Esophagus squamous epithelium (tissue), 5 donors: ENCODE results near the gene SNAPC3. TPM values are rescaled to one million over a fixed set of nuclear protein-coding genes. Genes with fewer than 3 reads are reported as not detected.

Source experiments
- DNase-seq: peaks from one replicate; lab custom pipeline; 2025; lab: John Stamatoyannopoulos, UW
- H3K27ac ChIP-seq, 4 donors: fragments of 200-600 bp; sonication (generic); one replicate each; pipeline ENCODE4 v1.5.1; 2016 to 2019; ENCODE audit warnings: mild to moderate bottlenecking in 1 of 4
- H3K27me3 ChIP-seq, 4 donors: fragments of 200-600 bp; sonication (generic); 1 replicate in 3 of 4; 2 replicates in 1 of 4; pipeline versions ENCODE4 v1.5.1 to v1.6.0; 2017 to 2021; ENCODE audit warnings: antibody characterized with exemption in 1 of 4
- H3K36me3 ChIP-seq, 3 donors: fragments of 200-600 bp; sonication (generic); one replicate each; pipeline ENCODE4 v1.5.1; 2016 to 2019
- H3K4me1 ChIP-seq, 3 donors: fragments of 200-600 bp; sonication (generic); one replicate each; pipeline ENCODE4 v1.5.1; 2017 to 2019
- H3K4me3 ChIP-seq, 4 donors: fragments of 200-600 bp; sonication (generic); 1 replicate in 3 of 4; 2 replicates in 1 of 4; pipeline ENCODE4 v1.5.1; 2016 to 2019; ENCODE audit warnings: mild to moderate bottlenecking in 2 of 4, moderate library complexity in 1 of 4
- H3K9me3 ChIP-seq, 3 donors: fragments of 200-600 bp; sonication (generic); one replicate each; pipeline ENCODE4 v1.5.1; 2016 to 2019
- CTCF ChIP-seq, 6 experiments: fragments of 450-650 bp in 4 of 6; fragments of 200-600 bp in 2 of 6; sonication (generic) in 2 of 6; IDR thresholded peaks; one replicate each; pipeline ENCODE4 v1.5.1; 2016 to 2019; ENCODE audit warnings: antibody characterized with exemption in 6 of 6, mild to moderate bottlenecking in 4 of 6, moderate library complexity in 4 of 6
- POLR2A ChIP-seq, 4 donors: fragments of 450-650 bp; IDR thresholded peaks; one replicate each; pipeline ENCODE4 v1.6.1; 2017; ENCODE audit warnings: antibody characterized with exemption in 4 of 4, mild to moderate bottlenecking in 4 of 4, moderate library complexity in 3 of 4
- WGBS, 2 donors: methylation state at CpG; one replicate each; pipeline ENCODE4 v1.1.5; 2018; 5-methylcytosine and 5-hydroxymethylcytosine counted together
- intact Hi-C: fragments of 100-400 bp; cut with DNase I; formaldehyde crosslinking; loops from one replicate; pipeline ENCODE4 v1.15.0; 2022
- total RNA-seq, 4 donors: library from RNA; depleted of rRNA; stranded (reverse); fragments of >200 nt; gene quantifications; one replicate each; pipeline ENCODE4 v1.1.0, GENCODE V29; 2016
- donor health status: DM: yes; HTN: yes; CAD: no.

The SNAPC3 gene
- total RNA-seq, 4 donors from 2014 or later: 18.9 to 28.6 (median 27.3) TPM

DNA sequence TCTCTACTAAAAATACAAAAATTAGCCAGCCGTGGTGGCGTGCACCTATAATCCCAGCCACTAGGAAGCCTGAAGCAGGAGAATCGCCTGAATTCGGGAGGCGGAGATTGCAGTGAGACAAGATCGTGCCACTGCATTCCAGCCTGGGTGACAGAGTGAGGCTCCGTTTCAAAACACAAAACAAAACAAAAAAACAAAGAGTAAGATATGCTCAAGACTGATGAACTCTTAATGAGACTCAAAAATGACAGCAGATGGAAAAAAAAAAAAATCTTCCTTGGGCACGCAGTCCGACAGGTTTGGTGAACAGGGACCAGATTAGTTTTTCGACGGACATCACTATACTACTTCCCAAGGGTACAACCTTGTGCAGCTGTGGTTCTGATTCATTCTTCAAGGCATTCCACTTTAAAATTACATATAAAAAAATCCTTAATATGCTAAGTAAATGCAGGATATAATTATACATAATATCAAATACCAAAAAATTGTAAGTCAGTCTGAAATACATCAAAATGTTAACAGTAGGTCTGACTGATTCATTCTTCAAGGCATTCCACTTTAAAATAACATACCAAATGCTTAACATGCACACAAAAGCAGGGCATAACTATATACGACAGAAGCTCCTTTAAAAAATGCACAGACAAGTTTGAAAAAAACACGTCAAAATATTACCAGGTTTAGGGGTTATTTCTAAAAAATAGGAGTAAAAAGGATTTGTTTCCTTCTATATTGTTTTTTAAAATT, 75.7 kb downstream of the SNAPC3 start:
- no peaks in the 10 kb centered on the region for H3K9me3 ChIP-seq
- DNase-seq: no peak
- H3K27me3 ChIP-seq: no peaks in the 10 kb centered on the region
- intact Hi-C loops: no loop called here
- WGBS, 2 donors: 97% methylated on average over 13 of the region's 13 CpGs
- TF ChIP-seq POLR2A (IDR thresholded peaks at IDR 0.05) (no peak), CTCF (IDR thresholded peaks at IDR 0.05) (no peak)
- H3K4me1 ChIP-seq: no peaks in the 10 kb centered on the region
- H3K36me3 ChIP-seq: peaks cover 0 to 23% (median 0%) of the 10 kb centered on the region in 3 donors
- no peak overlapping the region for H3K4me3 ChIP-seq
- no peak overlapping the region for H3K27ac ChIP-seq

GRCh38 chr9:15499139-15499538, 76.5 kb downstream of the SNAPC3 start:
- intact Hi-C loops: no loop called here
- H3K36me3 ChIP-seq: peaks cover 0 to 23% (median 0%) of the 10 kb centered on the region in 3 donors
- no peaks in the 10 kb centered on the region for H3K27me3 ChIP-seq
- H3K9me3 ChIP-seq: no peaks in the 10 kb centered on the region
- no peak overlapping the region for H3K27ac ChIP-seq
- TF ChIP-seq CTCF (IDR thresholded peaks at IDR 0.05): no peak
- TF ChIP-seq POLR2A (IDR thresholded peaks at IDR 0.05): no peak
- DNase-seq: no peak
- WGBS, 2 donors: 60 to 61% methylated on average over 2 of the region's 2 CpGs
- H3K4me3 ChIP-seq: no peak overlapping the region
- no peaks in the 10 kb centered on the region for H3K4me1 ChIP-seq

DNA sequence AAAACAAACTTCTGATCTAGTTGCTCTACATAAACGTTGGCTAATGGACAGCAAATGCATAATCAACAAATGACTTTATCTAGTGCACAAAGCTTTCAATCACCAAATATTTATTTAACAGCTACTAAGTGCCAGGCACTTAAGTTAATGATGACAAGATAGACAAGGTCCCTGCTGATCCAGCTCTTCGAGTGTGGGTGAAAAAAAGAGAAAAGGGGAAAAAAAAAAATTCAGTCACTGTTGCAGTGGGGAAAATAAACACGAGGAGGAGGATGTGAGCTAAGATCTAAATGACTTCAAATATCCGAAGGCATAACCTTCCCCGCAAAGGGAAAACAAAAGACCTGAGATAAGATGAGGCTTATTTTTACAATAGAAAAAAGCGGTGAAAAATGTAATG, 78.5 kb downstream of the SNAPC3 start:
- peaks cover 0 to 42% (median 0%) of the 10 kb centered on the region in 3 donors for H3K36me3 ChIP-seq
- no peak for DNase-seq
- H3K9me3 ChIP-seq: no peaks in the 10 kb centered on the region
- 53 to 60% methylated on average over 6 of the region's 6 CpGs for WGBS, 2 donors
- no peaks in the 10 kb centered on the region for H3K27me3 ChIP-seq
- H3K4me1 ChIP-seq: no peaks in the 10 kb centered on the region
- no peak overlapping the region for H3K4me3 ChIP-seq
- no peak for TF ChIP-seq CTCF (IDR thresholded peaks at IDR 0.05)
- no peak for TF ChIP-seq POLR2A (IDR thresholded peaks at IDR 0.05)
- intact Hi-C loops: no loop called here
- no peak overlapping the region for H3K27ac ChIP-seq

DNA sequence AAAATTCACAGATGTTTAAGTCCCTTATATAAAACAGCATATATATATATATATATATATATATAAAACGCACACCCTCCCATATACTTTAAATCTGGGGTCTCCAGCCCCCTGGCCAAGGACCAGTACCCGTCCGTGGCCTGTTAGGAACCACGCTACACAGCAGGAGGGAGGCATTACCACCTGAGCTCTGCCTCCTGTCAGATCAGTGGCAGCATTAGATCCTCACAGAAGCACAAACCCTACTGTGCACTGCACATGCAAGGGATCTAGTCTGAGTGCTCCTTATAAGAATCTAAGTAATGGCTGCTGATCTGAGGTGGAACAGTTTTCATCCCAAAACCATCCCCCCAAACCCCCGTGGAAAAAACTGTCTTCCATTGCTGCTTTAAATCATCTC, 79.1 kb downstream of the SNAPC3 start:
- intact Hi-C loops: no loop called here
- no peak for DNase-seq
- no peak overlapping the region for H3K4me3 ChIP-seq

More for the DNA sequence above, 79.1 kb downstream of the SNAPC3 start:
- Histone ChIP-seq H3K4me1 (no peaks in the 10 kb centered on the region), H3K9me3 (no peaks in the 10 kb centered on the region), H3K36me3 (peaks cover 0 to 48% (median 0%) of the 10 kb centered on the region in 3 donors), H3K27me3 (no peaks in the 10 kb centered on the region), H3K27ac (no peak overlapping the region)
- WGBS, 2 donors: 80 to 96% methylated on average over 3 to 4 of the region's 5 CpGs
- TF ChIP-seq POLR2A (IDR thresholded peaks at IDR 0.05) (no peak), CTCF (IDR thresholded peaks at IDR 0.05) (no peak)
